Stimulated activated CD8-positive, alpha-beta memory T cell treated with anti-CD3 and anti-CD28 coated beads, Interleukin-4, amount 100 ng/mL, for 4 hours (primary cell): ENCODE measurements around the gene CRYBG2.
"Not testable (repeated sequence)": the region's sequence is repeated elsewhere in the genome, so short reads cannot be mapped to it uniquely, and the experiment has no call there.

ENCODE experiments used
- DNase-seq, 2 donors: peaks; one replicate each; pipeline ENCODE4 v3.0.0-alpha.2; 2020; ENCODE audit warnings: low read depth in 2 of 2, low spot score in 1 of 2

The CRYBG2 gene

DNA sequence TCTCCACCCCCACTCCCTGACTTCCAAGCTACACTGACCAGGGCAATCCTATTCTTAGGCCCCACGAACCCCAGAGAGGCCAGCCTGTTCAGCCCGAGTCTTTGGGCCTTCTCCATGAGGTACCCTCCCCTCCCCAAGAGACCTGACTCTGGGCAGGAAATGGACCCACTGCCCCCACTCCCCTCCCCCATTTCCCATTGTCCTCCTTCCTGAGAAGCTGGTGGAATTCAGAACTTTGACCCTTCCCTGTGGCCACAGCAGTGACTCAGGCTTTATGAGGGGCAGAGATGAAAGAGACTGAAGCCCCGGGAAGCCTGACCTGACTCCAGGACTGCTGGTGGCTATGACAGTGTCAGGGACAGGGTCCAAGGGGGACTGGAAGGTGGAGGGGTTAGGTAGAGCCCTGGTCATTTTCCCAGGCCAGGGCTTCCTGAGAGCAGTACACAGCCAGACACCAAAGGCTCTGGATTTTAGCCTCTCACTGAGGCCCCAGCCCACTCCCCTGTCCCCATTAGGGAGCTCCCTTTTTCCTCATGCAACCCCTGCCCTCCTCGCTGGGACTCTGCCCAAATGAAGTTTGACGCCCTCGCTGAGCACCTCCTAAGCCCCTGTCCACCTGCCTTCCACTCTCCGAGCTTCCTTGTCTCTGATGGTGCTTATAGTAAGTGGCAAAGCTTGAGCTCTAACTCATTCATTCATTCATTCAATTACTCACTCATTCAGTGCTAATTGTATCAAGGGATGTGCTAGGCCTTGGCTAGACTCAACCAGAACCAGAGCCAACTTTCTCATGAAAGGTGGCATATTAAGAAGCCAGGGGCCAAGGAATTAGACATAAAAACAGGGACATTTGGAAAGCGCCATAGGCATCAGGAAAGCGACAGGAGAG, 3.0 kb downstream of the CRYBG2 start:
- DNase-seq: no peak

DNA sequence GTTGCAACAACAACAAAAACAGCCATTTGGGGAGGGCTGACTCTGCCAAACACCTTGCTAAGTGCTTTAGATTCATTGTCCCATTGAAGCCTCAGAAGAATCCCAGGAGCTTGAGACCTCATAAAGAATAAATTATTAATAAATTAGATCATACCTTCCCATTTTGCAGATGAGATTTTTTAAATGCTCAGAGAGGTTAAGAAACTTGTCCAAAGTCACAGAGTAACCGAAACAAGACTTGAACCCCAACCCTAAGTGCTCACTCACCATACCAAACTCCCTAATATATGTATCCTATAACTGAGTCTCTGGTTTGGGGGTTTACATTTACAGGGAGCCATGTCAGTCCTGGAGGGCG, 3.6 kb downstream of the CRYBG2 start:
- no peak for DNase-seq

DNA sequence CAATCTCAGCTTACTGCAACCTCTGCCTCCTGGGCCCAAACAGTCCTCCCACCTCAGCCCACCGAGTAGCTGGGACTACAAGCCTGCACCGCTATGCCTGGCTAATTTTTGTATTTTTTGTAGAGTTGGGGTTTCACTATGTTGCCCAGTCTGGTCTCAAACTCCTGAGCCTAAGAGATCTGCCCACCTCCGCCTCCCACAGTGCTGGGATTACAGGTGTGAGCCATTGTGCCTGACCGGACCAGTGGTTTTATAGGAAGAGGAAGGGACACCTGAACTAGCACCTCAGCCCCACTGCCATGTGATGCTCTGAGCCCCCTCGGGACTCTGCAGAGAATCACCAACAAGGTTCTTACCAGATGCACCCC, 4.1 kb downstream of the CRYBG2 start:
- DNase-seq: no peak

DNA sequence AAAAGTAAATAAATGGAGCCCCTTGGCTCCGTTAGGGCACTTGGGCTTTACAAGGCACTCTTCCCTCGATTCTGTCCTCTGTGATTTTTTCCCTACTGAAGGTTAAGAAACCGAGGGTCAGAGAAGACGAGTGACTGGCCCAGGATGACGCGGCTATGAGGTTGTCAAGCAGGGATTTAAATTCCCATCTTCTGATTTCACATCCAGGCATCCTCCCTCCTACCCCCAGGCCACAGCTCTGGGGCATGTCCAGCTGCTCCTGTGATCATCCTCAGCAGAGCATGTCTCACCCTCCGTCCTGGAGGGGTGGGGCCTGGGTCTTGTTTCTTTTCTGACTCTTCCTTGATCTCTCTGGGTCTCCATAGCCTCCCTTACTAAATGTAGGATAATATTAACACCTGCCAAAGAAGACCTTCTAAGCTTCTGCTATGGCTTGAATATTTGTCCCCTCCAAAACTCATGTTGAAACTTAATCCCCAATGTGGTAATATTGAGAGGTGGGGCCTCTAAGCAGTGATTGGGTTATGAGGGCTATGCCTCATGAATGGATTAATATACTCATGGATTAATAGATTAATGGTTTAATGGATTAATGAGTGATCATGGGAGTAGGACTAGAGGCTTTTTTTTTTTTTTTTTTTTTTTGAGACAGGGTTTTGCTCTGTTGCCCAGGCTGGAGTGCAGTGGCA, 4.6 kb downstream of the CRYBG2 start:
- no peak for DNase-seq

DNA sequence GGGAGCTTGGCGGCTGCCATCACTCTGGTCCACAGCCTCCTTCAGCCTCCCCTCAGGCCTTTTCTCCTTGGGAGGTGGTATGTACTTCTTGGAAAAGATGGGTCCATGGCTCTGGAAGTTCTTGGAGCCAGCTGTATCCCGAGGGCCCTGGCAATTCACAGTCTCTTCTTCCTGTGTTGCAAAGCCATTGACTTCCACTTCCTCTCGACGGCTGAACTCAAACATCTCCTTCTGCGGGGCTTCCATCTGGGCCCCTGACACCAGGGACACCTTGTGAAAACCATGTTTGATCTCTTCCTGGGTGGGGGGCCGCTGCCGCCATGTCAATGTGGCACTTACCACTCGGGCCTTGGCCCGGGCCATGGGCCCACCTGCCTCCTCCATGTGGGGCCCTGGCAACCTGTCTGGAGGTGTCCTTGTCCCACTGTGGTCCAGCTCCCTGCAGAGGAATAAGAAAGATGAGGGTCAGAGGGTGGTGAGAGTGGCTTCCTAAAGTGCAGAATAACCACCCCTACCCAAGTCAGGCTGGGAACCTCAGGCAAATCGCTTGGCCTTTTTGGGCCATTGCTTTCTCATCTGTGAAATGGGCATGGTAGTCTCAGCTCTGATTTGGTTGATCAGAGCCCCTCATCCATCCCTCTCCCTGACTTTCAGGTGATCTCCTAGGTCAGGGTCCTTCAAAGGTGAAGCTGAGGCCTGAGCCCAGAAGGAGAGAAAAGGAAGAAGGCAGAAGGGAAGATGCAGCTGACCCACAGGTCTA, 7.5 kb downstream of the CRYBG2 start:
- no peak for DNase-seq

DNA sequence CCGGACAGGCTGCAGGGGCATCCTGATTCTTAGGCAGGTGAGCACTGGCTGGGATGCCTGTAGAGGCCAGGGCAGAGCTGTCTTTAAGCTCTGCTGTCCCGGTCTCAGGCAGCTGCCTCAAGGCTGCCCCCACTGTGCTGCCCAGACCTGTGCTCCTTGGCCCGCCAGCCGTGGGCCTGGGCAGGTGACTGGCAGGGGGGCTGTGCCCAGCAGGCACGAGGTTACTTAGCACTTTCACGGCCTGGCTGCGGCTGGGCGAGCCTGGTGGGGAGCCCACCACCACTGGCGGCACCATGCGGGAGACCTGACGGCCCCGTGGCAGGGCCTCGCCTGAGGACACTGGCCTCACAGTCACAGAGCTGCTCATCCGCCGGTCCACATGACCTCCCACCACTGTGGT, 8.2 kb downstream of the CRYBG2 start:
- DNase-seq: no peak

DNA sequence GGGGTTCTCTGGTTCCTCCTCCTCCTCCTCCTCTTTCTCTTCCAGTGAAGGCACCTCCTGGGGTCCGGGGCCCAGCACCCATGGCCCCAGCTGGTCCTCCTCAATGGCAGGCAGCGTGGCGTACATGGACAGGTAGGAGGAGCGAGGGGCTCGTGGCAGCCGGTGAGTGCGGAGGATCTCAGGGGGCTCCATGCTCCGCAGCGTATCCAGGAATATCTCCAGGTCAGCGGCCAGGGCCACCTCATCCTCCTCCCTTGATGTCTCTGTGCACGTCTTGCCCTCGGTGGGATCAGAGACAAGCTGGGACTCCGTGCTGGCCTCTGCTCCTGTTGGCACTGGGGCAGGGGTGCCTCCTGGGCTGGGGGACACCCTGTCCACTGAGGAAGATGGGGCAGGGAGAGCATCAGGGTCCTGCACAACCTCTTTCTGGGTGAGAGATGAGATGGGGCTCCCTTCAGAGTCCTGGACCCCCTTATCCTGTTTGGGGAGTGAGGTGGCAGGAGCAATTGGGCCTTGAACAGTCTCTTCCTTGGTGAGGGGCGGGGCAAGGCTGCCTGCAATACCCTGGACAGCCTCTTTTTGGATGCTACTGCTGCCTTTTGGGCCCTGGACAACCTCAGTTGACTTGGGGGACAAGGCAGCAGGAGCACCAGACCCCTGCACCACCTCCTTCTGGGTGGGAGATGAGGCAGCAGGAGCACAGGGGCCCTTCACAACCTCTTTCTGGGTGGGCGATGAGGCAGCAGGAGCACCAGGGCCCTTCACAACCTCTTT, 9.6 kb downstream of the CRYBG2 start:
- no peak for DNase-seq

DNA sequence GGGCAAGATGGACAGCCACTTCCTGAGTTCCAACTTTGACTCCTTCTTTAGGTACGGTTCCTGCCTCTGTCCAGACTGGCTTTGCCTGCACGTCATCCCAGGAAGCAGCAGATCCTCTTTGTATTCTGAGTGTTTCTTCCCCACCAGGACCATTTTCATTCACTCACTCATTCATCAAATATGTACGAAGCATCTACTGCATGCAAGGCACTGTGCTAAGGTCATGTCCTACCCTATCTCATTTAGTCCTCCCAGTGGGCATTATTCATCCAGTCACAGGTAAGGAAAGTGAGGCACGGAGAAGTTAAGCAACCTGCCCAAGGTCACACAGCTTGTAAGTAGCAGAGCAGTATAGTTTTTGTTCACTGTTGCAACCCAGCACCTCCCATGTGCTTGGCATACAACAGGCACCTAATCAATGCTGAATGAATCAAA, 13.9 kb downstream of the CRYBG2 start:
- no peak for DNase-seq

DNA sequence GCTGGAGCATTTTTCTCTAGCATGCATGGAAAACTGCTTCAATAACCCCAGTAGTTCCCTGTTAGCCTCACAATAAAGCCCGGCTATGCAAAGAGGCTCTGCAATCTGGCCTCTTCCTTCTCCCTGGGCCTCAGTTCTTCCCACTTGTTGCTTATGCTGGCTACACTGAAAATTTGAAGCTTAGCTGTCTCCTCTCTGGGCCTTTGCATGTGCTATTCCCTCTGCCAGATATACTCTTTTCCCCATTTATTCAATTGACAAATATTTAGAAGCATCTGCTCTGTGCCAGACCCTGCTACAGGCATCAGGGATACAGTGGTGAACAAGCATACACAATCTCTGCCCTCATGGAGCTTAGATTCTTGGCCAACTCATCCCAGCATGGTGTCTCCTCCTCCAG, 15.3 kb downstream of the CRYBG2 start:
- no peak for DNase-seq

DNA sequence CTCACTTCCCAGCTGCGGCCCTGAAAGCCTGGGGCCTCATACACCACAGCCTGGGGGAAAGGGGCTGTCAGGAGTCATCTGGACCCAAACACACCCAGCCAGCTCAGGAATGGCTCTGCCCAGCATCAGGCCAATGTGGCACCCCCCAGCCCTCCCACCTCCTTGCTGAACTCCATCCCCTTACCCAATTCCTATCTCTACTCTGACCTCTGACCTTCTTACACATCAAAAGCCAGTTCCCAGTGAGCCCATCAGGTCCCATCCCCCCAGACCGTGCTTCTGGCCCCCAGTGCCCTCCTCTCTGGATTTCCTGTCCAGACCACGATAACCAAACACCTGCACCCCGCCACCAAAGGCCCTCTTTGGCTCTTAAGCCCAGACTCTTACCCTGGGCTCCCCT, 16.3 kb downstream of the CRYBG2 start:
- no peak for DNase-seq

DNA sequence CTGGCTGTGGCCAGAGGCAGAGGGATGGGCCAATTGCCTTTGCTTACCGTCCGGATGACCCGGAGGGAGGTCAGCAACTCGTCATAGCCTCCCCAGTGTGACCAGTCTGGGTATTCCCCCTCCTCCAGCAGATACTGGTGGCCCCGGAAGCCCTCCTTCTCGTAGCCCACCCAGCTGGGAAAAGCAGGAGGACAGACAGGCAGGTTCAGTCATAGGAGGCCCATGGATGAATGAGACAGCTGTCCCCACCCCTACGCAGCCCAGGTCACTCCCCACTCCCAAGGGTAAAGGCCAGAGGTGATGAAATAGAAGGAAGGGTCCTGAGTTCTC, 16.8 kb downstream of the CRYBG2 start:
- DNase-seq: no peak

DNA sequence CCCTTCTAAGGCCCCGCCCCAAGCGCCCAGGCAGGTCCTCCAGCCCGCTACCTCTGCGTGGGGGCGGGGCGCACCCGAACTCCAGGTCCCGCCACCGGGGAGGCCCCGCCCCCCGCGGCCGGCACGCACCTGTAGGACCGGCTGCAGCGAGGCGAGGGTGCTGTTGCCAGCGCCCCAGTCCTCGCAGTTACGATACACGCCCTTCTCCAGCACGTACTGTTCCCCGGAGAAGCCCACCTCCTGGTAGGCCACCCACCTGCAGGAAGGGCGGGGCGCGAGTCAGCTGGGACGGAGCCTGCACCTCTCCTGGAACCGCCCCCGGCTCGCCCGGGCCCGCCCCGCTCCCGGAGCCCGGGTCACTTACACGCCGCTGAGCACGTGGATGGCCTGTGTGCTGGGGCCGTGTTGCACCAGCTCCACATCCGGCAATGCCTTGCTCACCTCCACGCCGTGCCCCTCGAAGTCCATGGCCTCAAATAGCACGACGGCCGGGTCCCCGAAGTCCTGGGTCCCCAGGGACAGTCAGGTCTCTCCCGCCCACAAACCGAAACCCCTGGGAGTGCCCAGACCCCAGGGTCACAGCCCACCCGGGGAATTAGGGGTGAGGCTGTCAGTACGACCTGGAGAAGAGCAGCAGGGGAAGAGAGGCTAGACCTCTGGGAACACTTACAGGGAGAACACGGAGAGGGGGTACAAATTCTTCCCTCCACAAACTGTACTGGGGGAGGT, 17.3 kb downstream of the CRYBG2 start:
- DNase-seq: peak; percentile 74 to 82

DNA sequence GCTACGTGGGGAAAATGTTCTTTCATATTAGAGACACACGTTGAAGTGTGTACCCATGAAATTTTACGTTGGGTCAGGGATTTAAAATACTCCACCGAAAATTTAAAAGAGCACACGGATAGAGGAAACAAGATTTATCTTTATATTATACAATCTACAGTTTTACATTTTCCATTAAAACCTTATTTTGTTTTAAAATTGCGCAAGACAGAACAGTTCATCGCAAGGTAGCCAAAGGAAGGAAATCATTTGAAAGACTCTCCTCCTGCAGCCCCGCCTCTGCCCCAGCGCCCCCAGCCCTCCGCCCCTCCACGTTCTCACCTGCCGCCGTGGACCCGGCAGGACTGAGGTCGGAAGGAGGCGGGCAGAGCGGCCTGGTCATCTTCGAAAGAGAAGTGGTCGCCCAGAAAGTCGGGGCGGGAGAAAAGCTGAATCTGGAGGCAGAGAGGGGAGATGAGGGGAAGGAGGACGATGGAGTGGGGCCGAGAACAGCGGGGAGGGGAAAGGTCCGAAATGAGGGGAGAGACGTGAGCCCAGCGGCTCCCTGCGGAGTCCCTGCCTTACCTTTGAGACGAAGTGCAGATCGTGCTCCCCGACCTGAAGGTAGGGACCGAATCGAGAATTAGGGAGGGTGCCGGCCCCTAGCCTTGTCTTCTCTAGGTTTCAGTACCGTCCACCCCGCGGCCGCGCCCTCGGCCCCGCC, 18.0 kb downstream of the CRYBG2 start:
- DNase-seq: no peak

DNA sequence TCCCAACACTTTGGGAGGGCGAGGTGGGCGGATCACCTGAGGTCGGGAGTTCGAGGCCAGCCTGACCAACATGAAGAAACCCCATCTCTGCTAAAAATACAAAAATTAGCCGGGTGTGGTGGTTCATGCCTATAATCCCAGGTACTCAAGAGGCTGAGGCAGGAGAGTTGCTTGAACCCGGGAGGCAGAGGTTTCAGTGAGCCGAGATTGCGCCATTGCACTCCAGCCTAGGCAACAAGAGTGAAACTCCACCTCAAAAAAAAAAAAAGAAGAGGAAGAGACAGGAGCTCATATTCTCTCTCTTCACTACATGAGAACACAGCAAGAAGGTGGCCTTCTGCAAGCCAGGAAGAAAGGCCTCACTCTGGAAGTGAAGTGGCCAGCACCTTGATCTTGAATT, 20.6 kb downstream of the CRYBG2 start:
- DNase-seq: not testable (repeated sequence)

DNA sequence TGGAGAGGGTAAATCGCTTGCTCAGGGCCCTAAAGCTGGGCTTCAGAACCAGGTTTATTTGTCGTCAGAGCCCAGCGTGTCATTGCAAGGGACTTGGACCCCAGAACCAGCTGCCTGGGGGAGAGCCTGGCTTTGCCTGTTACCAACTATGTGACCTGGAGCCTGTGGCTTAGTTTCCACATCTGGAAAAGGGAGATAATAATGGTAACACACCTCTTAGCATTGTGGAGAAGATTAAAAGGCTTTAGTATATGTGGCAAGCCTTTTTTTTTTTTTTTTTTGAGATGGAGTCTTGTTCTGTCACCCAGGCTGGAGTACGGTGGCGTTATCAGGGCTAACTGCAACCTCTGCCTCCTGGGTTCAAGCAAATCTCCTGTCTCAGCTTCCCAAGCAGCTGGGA, 23.7 kb downstream of the CRYBG2 start:
- no peak for DNase-seq

DNA sequence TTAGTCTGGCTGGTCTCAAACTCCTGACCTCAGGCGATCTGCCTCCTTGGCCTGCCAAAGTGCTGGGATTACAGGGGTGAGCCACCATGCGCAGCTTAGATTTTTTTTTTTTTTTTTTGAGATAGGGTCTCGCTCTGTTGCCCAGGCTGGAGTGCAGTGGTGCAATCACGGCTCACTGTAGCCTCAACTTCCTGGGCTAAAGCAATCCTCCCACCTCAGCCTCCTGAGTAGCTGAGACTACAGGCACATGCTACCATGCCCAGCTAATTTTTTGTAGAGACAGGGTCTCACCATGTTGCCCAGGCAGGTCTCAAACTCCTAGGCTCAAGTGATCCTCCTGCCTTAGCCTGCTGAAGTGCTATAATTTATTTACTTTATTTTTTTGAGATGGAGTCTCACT, 24.6 kb downstream of the CRYBG2 start:
- not testable (repeated sequence) for DNase-seq

DNA sequence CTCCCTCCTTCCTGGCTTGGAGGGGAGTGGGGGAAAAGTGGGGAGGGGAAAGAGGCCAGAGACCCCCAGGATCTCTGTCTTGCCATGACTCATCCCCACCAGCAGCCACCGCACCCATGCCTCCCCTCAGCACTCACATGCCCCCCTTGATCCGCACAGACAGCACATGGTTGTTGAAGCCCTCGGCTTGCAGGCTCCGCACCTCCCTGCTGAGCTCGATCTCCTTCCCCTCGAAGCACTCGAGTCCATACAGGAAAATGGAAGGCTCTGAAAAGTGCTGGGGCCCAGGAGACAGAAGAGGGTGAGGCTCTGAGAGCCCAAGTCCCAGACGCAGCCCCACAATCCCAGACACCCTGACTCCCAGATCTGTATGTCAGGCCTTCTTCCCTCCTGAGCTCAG, 25.3 kb downstream of the CRYBG2 start:
- DNase-seq: no peak

DNA sequence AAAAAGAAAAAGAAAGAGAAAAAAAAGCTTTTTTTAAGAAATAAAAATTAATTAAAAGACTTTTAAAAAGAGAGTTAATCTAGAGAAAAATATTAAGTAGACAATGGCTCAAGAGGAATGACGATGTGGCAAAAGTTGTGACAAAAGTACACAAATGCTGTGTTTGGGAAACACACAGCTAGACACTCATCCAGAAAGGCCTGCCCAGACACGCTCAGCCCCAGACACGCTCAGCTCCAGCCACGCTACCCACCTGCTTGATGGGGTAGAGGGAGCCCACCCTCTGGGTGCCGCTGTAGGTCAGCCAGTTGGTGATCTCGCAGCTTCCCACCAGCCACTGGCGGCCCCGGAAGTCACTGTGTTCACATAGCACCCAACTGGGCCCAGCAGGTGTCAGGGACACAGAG, 26.0 kb downstream of the CRYBG2 start:
- DNase-seq: no peak

DNA sequence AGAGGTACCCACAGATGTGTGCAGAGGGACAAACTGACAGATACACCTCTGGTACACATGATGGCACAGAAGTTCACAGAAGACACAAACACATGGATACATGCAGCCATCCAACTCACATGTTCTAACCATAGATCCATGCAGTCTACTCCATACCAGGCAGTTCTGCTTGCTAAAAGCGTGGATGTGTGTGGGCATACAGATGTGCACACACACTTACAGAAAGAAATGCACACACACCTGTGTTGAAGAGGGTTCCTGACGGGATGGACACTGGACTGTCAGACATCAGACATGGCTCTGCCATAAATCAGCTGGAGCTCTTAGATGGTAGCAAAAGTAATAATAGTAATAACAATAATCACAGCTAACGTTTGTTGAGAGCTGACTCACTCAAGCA, 29.4 kb downstream of the CRYBG2 start:
- no peak for DNase-seq

DNA sequence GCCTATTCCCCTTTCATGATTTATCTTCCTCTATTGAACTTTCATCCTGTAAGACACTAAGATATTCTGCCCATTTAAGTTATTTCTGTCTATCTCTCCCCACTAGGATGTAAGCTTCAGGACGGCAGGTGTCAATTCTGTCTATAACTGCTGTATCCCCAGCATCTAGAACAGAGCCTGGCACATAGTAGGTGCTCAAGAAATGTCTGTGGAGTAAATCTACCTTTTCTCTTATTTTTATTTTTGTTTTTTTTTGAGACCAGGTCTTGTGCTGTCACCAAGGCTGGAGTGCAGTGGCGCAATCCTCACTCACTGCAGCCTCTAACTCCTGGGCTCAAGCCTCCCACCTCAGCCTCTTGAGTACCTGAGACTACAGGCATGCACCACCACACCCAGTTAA, 30.5 kb downstream of the CRYBG2 start:
- DNase-seq: no peak
